ENCODE data around the gene UBL3.

The UBL3 gene

DNA sequence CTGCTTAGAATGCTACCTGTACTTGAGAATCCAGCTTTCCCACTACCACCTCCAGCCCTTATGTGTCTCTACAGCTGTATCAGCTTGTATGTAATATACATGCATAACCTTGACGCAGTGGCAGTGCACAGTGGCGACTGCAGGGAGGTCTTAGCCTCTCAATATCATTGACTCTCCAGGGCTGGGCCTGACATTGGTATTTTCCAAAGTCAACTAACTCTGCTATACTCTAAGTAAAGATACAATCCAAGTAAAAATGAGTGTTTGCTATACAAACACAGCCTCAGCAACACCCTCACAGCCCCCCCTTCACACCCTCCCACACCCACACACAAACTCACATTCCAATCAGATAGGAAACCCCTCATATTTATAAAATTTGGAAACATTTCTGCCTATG is 6.7 kb upstream of the UBL3 start:
- DNase-seq (ENCODE audit: low read depth, low spot score): no peak

DNA sequence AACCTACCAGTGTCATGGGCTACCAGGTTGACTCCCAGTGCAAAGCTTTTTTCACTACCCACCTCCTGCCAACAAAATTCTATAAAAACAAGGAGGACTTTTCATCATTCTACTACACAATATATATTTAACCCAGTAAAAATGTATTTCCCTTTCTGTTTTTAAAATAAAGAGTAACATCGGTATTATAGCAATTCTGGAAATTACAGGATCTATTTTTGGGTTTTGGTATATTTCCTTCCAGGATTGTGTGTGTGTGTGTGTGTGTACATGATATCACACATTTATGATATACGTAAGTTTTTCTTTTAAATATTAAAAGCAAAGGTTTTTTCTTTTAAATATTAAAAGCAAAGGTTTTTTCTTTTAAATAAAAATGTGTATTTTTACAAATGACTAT is 6.0 kb upstream of the UBL3 start:
- no peak for DNase-seq (ENCODE audit: low read depth, low spot score)

GRCh38 chr13:29855784-29856183 is 5.4 kb upstream of the UBL3 start:
- DNase-seq (ENCODE audit: low read depth, low spot score): no peak

DNA sequence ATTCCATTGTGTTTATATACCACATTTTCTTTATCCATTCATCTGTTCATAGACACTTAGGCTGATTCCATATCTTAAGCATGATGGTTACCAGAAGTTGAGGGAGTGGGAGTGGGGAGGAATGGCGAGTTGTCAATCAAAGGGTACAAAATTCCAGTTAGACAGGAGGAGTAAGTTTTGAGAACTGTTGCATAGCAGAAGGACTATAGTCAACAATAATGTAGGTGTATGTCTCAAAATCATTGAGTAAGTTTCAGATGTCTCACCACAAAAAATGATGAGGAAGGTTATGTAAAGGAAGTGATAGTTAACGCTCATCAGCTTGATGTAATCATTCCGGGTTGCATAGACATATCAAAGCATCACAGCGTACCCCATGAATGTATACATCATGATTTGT is 4.6 kb upstream of the UBL3 start:
- no peak for DNase-seq (ENCODE audit: low read depth, low spot score)

DNA sequence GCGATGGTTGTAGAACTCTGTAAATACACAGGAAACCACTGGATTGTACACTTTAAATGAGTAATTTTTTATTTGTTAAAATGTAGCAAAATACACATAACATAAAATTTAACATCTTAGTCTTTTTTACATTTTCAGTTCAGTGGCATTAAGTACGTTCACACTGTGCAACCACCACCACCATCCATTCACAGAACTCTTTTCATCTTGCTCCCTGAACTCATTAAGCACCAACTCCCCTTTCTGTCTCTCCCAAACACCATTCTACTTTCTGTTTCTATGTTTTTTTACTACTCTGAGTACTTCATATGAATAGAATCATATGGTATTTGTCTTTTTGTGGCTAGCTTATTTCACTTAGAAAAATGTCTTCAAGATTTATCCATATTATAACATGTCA is 2.7 kb upstream of the UBL3 start:
- no peak for DNase-seq (ENCODE audit: low read depth, low spot score)

- DNase-seq (ENCODE audit: low read depth, low spot score): no peak
These were observed 2.1 kb upstream of the UBL3 start for GRCh38 chr13:29852472-29853054.

- no peak for DNase-seq (ENCODE audit: low read depth, low spot score)
These were observed 645 bp downstream of the UBL3 start for GRCh38 chr13:29849731-29850212.

GRCh38 chr13:29849071-29849631 is 1.3 kb downstream of the UBL3 start:
- no peak for DNase-seq (ENCODE audit: low read depth, low spot score)

GRCh38 chr13:29847501-29847983 is 2.9 kb downstream of the UBL3 start:
- no peak for DNase-seq (ENCODE audit: low read depth, low spot score)

GRCh38 chr13:29846475-29847256 is 3.8 kb downstream of the UBL3 start:
- no peak for DNase-seq (ENCODE audit: low read depth, low spot score)

DNA sequence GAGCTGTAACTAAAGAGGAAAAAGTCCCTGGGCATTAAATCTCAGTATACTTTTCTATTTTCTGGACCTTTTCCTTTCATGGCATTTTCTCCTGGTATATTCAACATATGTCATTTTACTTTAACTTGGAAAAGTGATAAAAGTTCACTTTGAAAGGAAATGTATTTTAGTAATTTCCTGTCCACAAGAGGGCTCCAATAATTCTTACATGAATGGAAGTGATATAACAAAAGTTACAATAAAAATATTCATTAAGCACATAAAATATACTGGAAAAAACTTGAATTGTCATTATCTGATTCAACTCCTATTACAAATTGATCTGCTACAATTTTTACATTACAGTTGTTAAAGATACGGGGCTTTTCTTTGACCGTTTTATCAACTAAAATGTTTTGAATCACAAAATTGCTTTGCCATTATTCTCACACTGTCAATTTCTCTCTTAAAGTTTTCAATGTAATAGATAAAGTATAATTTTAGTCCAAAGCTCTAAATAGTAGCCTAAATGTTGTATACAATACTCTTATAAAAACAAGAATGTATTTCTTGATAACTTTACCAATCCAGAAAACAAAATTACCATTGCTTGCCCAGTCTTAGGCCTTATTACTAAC is 4.9 kb downstream of the UBL3 start:
- no peak for DNase-seq (ENCODE audit: low read depth, low spot score)

DNA sequence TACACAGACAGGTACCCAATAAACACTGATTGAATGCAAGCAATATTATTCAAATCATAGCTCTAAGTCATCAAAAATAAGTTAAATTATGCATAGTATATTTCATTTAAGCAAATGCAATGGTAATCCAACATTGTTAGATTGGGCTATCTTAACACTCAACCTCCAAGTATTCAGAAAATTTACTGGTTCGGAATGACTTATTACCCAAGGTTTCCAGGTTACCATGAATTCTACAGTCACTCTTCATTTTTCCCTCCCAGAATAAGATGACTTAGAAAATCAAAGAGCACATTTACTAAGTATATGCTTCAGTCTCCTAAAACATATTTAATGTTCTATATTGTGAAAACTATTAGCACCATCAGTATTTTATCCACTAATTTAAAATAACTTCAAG is 6.0 kb downstream of the UBL3 start:
- no peak for DNase-seq (ENCODE audit: low read depth, low spot score)

DNA sequence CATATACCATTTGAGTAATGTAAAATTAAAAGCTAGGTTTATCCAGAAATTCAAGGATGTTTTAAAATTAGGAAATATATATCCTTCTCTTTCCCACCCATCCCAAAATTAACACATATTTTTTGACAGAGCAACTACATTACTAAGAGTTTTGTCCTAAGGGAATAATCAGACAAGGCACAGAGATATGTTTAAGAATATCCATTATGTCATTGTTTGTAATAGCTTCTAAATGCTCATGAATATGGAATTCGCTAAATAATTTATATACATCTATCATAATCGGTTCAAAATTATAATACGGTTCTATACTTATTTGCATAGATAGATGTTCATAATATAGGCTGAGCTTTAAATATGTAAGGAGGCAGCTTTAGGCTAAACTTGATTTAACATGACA is 9.8 kb downstream of the UBL3 start:
- DNase-seq (ENCODE audit: low read depth, low spot score): no peak

- no peak for DNase-seq (ENCODE audit: low read depth, low spot score)
These were observed 14.9 kb downstream of the UBL3 start for GRCh38 chr13:29835280-29836061.

- no peak for DNase-seq (ENCODE audit: low read depth, low spot score)
These were observed 17.6 kb downstream of the UBL3 start for GRCh38 chr13:29832761-29833298.

- no peak for DNase-seq (ENCODE audit: low read depth, low spot score)
These were observed 20.4 kb downstream of the UBL3 start for GRCh38 chr13:29830000-29830399.

- no peak for DNase-seq (ENCODE audit: low read depth, low spot score)
These were observed 31.3 kb downstream of the UBL3 start for GRCh38 chr13:29819143-29819542.

DNA sequence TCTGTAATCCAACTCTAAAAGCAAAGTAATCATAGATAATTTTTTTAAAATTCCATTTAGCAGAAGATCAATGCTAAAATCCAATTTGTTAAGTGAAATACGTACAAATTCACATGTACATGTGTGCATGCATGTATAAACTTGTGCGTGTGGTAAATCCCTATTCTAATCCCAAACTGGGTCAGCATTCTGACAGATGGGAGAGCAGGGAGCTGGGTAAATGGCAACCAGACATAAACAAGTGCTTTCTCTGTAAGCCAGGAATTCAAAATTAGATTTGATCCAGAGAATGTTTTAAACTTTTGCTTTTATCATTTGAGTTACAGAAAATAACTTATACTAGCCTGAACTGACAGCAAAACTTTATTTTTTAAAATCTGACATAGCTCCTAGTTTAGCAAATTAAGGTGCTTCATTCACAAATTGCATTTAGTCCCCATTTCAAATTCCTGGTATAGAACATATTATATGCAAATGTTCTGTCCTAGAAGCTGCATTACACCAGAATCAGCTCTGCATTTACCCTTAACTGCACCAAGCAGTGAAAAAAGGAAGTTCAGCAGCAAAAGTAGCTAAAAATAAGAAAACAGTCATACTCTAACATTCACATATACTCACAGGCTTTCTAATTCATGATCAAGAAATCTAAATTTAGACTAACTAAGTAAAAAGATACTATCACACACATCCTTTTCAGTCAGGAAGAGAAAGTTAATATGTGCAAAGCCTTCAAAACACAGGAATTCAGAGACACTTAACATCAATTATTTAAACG is 32.6 kb downstream of the UBL3 start:
- no peak for DNase-seq (ENCODE audit: low read depth, low spot score)

DNA sequence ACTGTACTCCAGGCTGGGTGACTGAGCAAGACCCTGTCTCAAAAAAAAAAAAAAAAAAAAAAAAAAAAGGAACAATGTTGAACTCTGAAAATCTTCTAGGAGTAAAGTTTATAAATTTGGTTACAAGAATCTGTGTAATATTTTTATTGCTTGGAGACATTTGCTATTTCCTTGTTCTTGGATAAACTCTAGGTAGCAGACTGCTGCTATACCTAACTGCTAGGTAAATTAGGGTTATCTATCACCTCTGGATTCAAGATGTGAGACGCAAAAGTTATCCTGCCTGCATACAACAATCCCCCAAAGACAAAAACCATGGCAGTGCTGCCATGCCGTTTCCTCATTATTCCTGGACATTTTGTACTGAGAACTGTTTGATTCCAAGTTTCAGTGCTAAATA is 33.7 kb downstream of the UBL3 start:
- DNase-seq (ENCODE audit: low read depth, low spot score): no peak

DNA sequence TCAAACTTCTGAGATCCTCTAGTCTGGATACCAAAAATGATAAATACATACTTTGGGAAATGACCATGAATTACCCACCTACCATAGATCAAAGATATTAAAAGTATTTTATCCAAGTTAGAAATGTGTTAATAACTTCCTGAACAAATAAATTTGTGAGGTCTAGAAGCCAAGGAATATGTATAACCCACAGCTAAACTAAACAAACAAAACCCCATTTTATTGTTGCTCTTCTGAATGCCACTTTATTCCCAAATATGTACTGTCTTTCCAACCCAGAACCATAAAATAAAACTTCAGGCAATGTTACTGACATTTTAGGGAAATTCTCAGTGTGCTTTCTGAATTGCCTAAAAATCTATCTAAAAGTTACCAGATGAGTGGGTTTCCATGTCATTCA is 35.1 kb downstream of the UBL3 start:
- DNase-seq (ENCODE audit: low read depth, low spot score): no peak

- DNase-seq (ENCODE audit: low read depth, low spot score): no peak
These were observed 39.5 kb downstream of the UBL3 start for GRCh38 chr13:29810898-29811297.
